Keratinocyte (primary cell): ENCODE results near the gene PRKN. TPM values are rescaled to one million over a fixed set of nuclear protein-coding genes. Genes with fewer than 3 reads are reported as not detected.

Experiments
- DNase-seq: peaks from one replicate; pipeline ENCODE4 v3.0.0-alpha.2; 2011; ENCODE audit warnings: low read depth, missing footprints, low spot score
- FAIRE-seq: peaks from 2 replicates; lab custom pipeline; 2011; peaks lifted over from hg19 to GRCh38; lab: Jason Lieb, UNC
- H2AFZ ChIP-seq: 2 replicates; pipeline ENCODE4 v1.6.0; 2012; ENCODE audit warnings: low read length, control low read depth, inconsistent platforms; ENCODE audit not compliant: control insufficient read depth
- H3K27ac ChIP-seq: 2 replicates; pipeline ENCODE4 v1.5.1; 2011; ENCODE audit warnings: low read length; ENCODE audit not compliant: control insufficient read depth, insufficient read depth
- H3K27me3 ChIP-seq: 3 replicates; pipeline ENCODE4 v1.6.0; 2011; ENCODE audit warnings: low read length; ENCODE audit not compliant: control insufficient read depth, insufficient read depth; ENCODE audit errors: extremely low read depth
- H3K36me3 ChIP-seq, 2 experiments: 2 replicates in 1 of 2; 3 replicates in 1 of 2; pipeline ENCODE4 v1.5.1; 2011; ENCODE audit warnings: low read length in 2 of 2, mild to moderate bottlenecking in 1 of 2; ENCODE audit not compliant: control insufficient read depth in 2 of 2, insufficient read depth in 2 of 2; ENCODE audit errors: extremely low read depth in 1 of 2
- H3K4me1 ChIP-seq: 3 replicates; pipeline ENCODE4 v1.5.1; 2011; ENCODE audit warnings: low read length; ENCODE audit not compliant: control insufficient read depth, insufficient read depth; ENCODE audit errors: extremely low read depth
- H3K4me2 ChIP-seq: 3 replicates; pipeline ENCODE4 v1.6.0; 2011; ENCODE audit warnings: low read depth, low read length; ENCODE audit not compliant: control insufficient read depth, insufficient read depth; ENCODE audit errors: extremely low read depth
- H3K4me3 ChIP-seq, 3 experiments: fragments of 200-600 bp in 1 of 3; sonication (generic) in 1 of 3; 2 replicates in 2 of 3; 3 replicates in 1 of 3; pipeline ENCODE4 v1.5.1; 2011 to 2016; ENCODE audit warnings: low read length in 3 of 3, mild to moderate bottlenecking in 3 of 3, control low read depth in 2 of 3, inconsistent platforms in 1 of 3, low read depth in 1 of 3, mixed read lengths in 1 of 3, mixed run types in 1 of 3, moderate library complexity in 1 of 3; ENCODE audit not compliant: control insufficient read depth in 2 of 3, insufficient read depth in 2 of 3; ENCODE audit errors: extremely low read depth in 1 of 3
- H3K79me2 ChIP-seq: 2 replicates; pipeline ENCODE4 v1.6.0; 2012; ENCODE audit warnings: low read length; ENCODE audit not compliant: control insufficient read depth, insufficient read depth
- H3K9ac ChIP-seq: 3 replicates; pipeline ENCODE4 v1.6.0; 2011; ENCODE audit warnings: low read length; ENCODE audit not compliant: control insufficient read depth, insufficient read depth; ENCODE audit errors: extremely low read depth
- H3K9me1 ChIP-seq: 3 replicates; pipeline ENCODE4 v1.6.0; 2011; ENCODE audit warnings: low read length; ENCODE audit not compliant: control insufficient read depth, insufficient read depth; ENCODE audit errors: extremely low read depth
- H3K9me3 ChIP-seq: 2 replicates; pipeline ENCODE4 v1.5.1; 2012; ENCODE audit warnings: low read depth, low read length; ENCODE audit not compliant: control insufficient read depth
- H4K20me1 ChIP-seq: 3 replicates; pipeline ENCODE4 v1.6.0; 2011; ENCODE audit warnings: low read length; ENCODE audit not compliant: control insufficient read depth, insufficient read depth; ENCODE audit errors: extremely low read depth
- EZH2 ChIP-seq: IDR thresholded peaks from one replicate; pipeline ENCODE4 v1.6.1; 2012; ENCODE audit warnings: inconsistent platforms, mild to moderate bottlenecking, low read length, moderate library complexity
- dilution Hi-C: fragments of 300-500 bp; cut with MboI; formaldehyde crosslinking; loops from one replicate; pipeline ENCODE4 v1.7.0; 2020; ENCODE audit warnings: low sequenced_read_pairs; ENCODE audit not compliant: extremely low pct_ligation_motif_present
- polyA plus RNA-seq, 5 experiments: library from polyadenylated mRNA; depleted of rRNA in 3 of 5; stranded (reverse) in 3 of 5; stranded (forward) in 1 of 5; unstranded in 1 of 5; fragments of >200 nt; gene quantifications; 1 replicate in 1 of 5; 2 replicates in 3 of 5; 3 replicates in 1 of 5; pipeline versions ENCODE4 v1.2.1 to v1.2.3, GENCODE V29; 2011 to 2012; ENCODE audit warnings: missing spikeins in 2 of 5, low read depth in 1 of 5, low replicate concordance in 1 of 5
- TF ChIP-seq, protein P1 (sequence below), 3 experiments: IDR thresholded peaks in 1 of 3; conservative IDR thresholded peaks in 1 of 3; optimal IDR thresholded peaks in 1 of 3; 2 replicates in 2 of 3; 3 replicates in 1 of 3; pipeline versions ENCODE3 to v1.5.1; 2011; ENCODE audit warnings: low read length in 3 of 3, mild to moderate bottlenecking in 3 of 3, moderate library complexity in 2 of 3, control low read depth in 1 of 3, inconsistent platforms in 1 of 3; ENCODE audit not compliant: insufficient read depth in 2 of 3; ENCODE audit errors: extremely low read depth in 1 of 3

Gene PRKN
- polyA plus RNA-seq, 1 donor (not counting 4 experiments of a cell fraction or from before 2014, with no cell fraction given) = 0.67 TPM

DNA sequence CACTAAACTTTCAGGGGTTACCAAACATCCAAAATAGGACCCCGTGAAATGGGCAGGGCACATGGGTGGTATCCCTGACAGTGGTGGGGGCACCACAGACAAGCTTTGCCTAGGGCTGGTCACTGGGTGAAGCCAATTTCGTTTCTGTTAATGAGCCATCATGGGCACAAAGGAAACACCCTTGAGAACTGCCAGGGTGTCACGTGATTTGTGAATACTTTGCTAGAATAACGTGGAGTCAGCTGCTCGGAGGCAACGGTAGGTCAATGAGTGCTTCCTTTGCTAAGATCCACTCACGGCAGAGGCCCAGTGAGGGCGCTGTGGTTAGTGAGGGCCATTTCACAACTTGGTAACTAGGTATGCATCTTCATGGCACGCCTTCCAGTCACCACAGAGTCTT lies 1366.0 kb downstream of the PRKN start:
- DNase-seq (no peak), FAIRE-seq (no peak)
- no peak overlapping the region for H3K4me2 ChIP-seq

DNA sequence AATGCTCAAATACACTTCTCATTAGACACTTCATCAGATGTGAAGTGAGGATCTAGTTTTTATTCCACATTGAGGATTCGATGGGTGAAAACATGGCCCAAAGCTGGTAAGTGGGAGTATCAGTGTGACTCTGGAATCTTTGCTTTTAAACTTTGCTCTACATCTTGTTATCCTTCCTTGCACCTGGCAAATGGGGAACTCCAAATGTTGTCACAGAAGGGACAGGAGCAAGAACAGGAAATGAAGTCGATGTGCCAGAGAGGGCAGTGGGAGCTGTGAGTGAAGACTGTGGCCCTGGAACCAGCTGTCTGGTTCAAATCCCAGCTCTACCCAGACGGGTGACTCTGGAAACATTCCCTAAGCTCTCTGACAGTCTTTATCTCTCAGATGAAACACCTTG lies 1367.0 kb downstream of the PRKN start:
- Histone ChIP-seq H2AFZ (no peak overlapping the region), H3K36me3 (no peaks in the 10 kb centered on the region), H3K9me3 (peaks cover 2% of the 10 kb centered on the region), H3K4me3 (no peak overlapping the region), H3K27ac (no peak overlapping the region), H3K4me2 (no peak overlapping the region), H3K27me3 (peaks cover 2% of the 10 kb centered on the region), H3K4me1 (no peaks in the 10 kb centered on the region), H4K20me1 (no peaks in the 10 kb centered on the region), H3K9me1 (no peaks in the 10 kb centered on the region), H3K9ac (no peak overlapping the region), H3K79me2 (no peaks in the 10 kb centered on the region)
- TF ChIP-seq, protein P1, sequence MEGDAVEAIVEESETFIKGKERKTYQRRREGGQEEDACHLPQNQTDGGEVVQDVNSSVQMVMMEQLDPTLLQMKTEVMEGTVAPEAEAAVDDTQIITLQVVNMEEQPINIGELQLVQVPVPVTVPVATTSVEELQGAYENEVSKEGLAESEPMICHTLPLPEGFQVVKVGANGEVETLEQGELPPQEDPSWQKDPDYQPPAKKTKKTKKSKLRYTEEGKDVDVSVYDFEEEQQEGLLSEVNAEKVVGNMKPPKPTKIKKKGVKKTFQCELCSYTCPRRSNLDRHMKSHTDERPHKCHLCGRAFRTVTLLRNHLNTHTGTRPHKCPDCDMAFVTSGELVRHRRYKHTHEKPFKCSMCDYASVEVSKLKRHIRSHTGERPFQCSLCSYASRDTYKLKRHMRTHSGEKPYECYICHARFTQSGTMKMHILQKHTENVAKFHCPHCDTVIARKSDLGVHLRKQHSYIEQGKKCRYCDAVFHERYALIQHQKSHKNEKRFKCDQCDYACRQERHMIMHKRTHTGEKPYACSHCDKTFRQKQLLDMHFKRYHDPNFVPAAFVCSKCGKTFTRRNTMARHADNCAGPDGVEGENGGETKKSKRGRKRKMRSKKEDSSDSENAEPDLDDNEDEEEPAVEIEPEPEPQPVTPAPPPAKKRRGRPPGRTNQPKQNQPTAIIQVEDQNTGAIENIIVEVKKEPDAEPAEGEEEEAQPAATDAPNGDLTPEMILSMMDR (optimal IDR thresholded peaks at IDR 0.05 in 1 of 3, IDR thresholded peaks at IDR 0.05 in 1 of 3, conservative IDR thresholded peaks at IDR 0.05 in 1 of 3; ENCODE audit: extremely low read depth in 1 of 3, insufficient read depth in 2 of 3, low read length in 3 of 3) = no peak
- no peak for TF ChIP-seq EZH2
- DNase-seq = no peak
- dilution Hi-C loops = no loop called here
- no peak for FAIRE-seq

More for the DNA sequence above, 1366.0 kb downstream of the PRKN start:
- Histone ChIP-seq H3K9me1 (no peaks in the 10 kb centered on the region), H3K9me3 (peaks cover 2% of the 10 kb centered on the region), H3K27ac (no peak overlapping the region), H3K36me3 (no peaks in the 10 kb centered on the region), H2AFZ (no peak overlapping the region), H3K79me2 (no peaks in the 10 kb centered on the region), H3K9ac (no peak overlapping the region), H3K27me3 (peaks cover 2% of the 10 kb centered on the region), H4K20me1 (no peaks in the 10 kb centered on the region), H3K4me1 (no peaks in the 10 kb centered on the region), H3K4me3 (no peak overlapping the region)
- TF ChIP-seq, protein P1 (optimal IDR thresholded peaks at IDR 0.05 in 1 of 3, IDR thresholded peaks at IDR 0.05 in 1 of 3, conservative IDR thresholded peaks at IDR 0.05 in 1 of 3; ENCODE audit: extremely low read depth in 1 of 3, insufficient read depth in 2 of 3, low read length in 3 of 3) = no peak
- TF ChIP-seq EZH2 = no peak
- dilution Hi-C loops = no loop called here
